CD14-positive monocyte (primary cell): ENCODE measurements around the gene WDR5B. TPM values are rescaled to one million over a fixed set of nuclear protein-coding genes. Genes with fewer than 3 reads are reported as not detected.

Experiments
- DNase-seq, 3 donors: peaks; one replicate each; pipeline ENCODE4 v3.0.0-alpha.2; 2011 to 2022
- H2AFZ ChIP-seq: 2 replicates; pipeline ENCODE4 v1.6.0; 2012; ENCODE audit warnings: mild to moderate bottlenecking, low read depth, low read length, inconsistent platforms; ENCODE audit not compliant: insufficient read depth, poor library complexity, severe bottlenecking
- H3K27ac ChIP-seq, 2 donors: 1 replicate in 1 of 2; 2 replicates in 1 of 2; pipeline ENCODE4 v1.5.1; 2012 to 2013; ENCODE audit warnings: low read length in 2 of 2, control low read depth in 1 of 2, inconsistent platforms in 1 of 2, low read depth in 1 of 2, mild to moderate bottlenecking in 1 of 2
- H3K27me3 ChIP-seq, 2 donors: one replicate each; pipeline versions ENCODE4 v1.6.0 to v1.6.1; 2011 to 2013; ENCODE audit warnings: low read length in 2 of 2; ENCODE audit not compliant: control insufficient read depth in 2 of 2, insufficient read depth in 2 of 2
- H3K36me3 ChIP-seq, 2 donors: replicated peaks in 1 of 2; 1 replicate in 1 of 2; 2 replicates in 1 of 2; pipeline versions ENCODE4 v1.5.1 to v1.6.1; 2012 to 2013; ENCODE audit warnings: low read length in 2 of 2, control low read depth in 1 of 2, inconsistent platforms in 1 of 2, mild to moderate bottlenecking in 1 of 2; ENCODE audit not compliant: insufficient read depth in 2 of 2, control insufficient read depth in 1 of 2
- H3K4me1 ChIP-seq, 2 donors: 1 replicate in 1 of 2; 2 replicates in 1 of 2; pipeline versions ENCODE4 v1.5.1 to v1.6.1; 2012 to 2013; ENCODE audit warnings: low read length in 2 of 2, control low read depth in 1 of 2, inconsistent platforms in 1 of 2, mild to moderate bottlenecking in 1 of 2, moderate library complexity in 1 of 2; ENCODE audit not compliant: insufficient read depth in 2 of 2, control insufficient read depth in 1 of 2
- H3K4me2 ChIP-seq: replicated peaks from 2 replicates; pipeline ENCODE3; 2012; ENCODE audit warnings: low read length, moderate library complexity, mild to moderate bottlenecking; ENCODE audit not compliant: poor library complexity, severe bottlenecking; ENCODE audit errors: extremely low read depth
- H3K4me3 ChIP-seq, 3 experiments: fragments of 200-600 bp in 1 of 3; sonication (generic) in 1 of 3; replicated peaks in 1 of 3; 1 replicate in 2 of 3; 2 replicates in 1 of 3; pipeline ENCODE4 v1.5.1; 2011 to 2013; ENCODE audit warnings: low read length in 3 of 3, mild to moderate bottlenecking in 3 of 3, control low read depth in 2 of 3, low read depth in 2 of 3, inconsistent platforms in 1 of 3, moderate library complexity in 1 of 3
- H3K79me2 ChIP-seq: 2 replicates; pipeline ENCODE4 v1.6.0; 2012; ENCODE audit warnings: mild to moderate bottlenecking, control low read depth, inconsistent platforms, low read length, moderate library complexity; ENCODE audit not compliant: insufficient read depth
- H3K9ac ChIP-seq: 2 replicates; pipeline ENCODE4 v1.6.0; 2017; ENCODE audit warnings: low read length, mild to moderate bottlenecking; ENCODE audit not compliant: insufficient read depth, poor library complexity, severe bottlenecking
- H3K9me3 ChIP-seq, 2 donors: replicated peaks in 1 of 2; 1 replicate in 1 of 2; 2 replicates in 1 of 2; pipeline versions ENCODE4 v1.5.1 to v1.6.1; 2012 to 2013; ENCODE audit warnings: low read length in 2 of 2, control low read depth in 1 of 2; ENCODE audit not compliant: control insufficient read depth in 1 of 2, insufficient read depth in 1 of 2
- H4K20me1 ChIP-seq: 2 replicates; pipeline ENCODE4 v1.6.0; 2012; ENCODE audit warnings: mild to moderate bottlenecking, low read length, control low read depth, moderate library complexity; ENCODE audit not compliant: insufficient read depth
- H3K27ac Mint-ChIP-seq, 7 donors: one replicate each; pipeline ENCODE4 v1.8.0; 2020; ENCODE audit warnings: mild to moderate bottlenecking in 7 of 7, mixed read lengths in 7 of 7, moderate library complexity in 6 of 7, inconsistent platforms in 2 of 7
- H3K27me3 Mint-ChIP-seq, 3 donors: one replicate each; pipeline ENCODE4 v1.8.0; 2021 to 2022; ENCODE audit warnings: low read depth in 3 of 3, mild to moderate bottlenecking in 3 of 3, mixed read lengths in 3 of 3, moderate library complexity in 3 of 3, inconsistent platforms in 1 of 3
- H3K36me3 Mint-ChIP-seq, 2 donors: one replicate each; pipeline ENCODE4 v1.8.0; 2020; ENCODE audit warnings: mixed read lengths in 2 of 2, inconsistent platforms in 1 of 2, mild to moderate bottlenecking in 1 of 2
- H3K4me1 Mint-ChIP-seq: one replicate; pipeline ENCODE4 v1.8.0; 2020; ENCODE audit warnings: mild to moderate bottlenecking, mixed read lengths
- H3K4me3 Mint-ChIP-seq, 2 donors: one replicate each; pipeline ENCODE4 v1.8.0; 2020; ENCODE audit warnings: mild to moderate bottlenecking in 2 of 2, mixed read lengths in 2 of 2, moderate library complexity in 1 of 2
- H3K9me3 Mint-ChIP-seq, 7 donors: one replicate each; pipeline ENCODE4 v1.8.0; 2020 to 2022; ENCODE audit warnings: mixed read lengths in 7 of 7, mild to moderate bottlenecking in 6 of 7, moderate library complexity in 6 of 7, inconsistent platforms in 2 of 7
- CTCF ChIP-seq: fragments of 200-600 bp; IDR thresholded peaks from one replicate; pipeline ENCODE4 v1.8.0; 2022; ENCODE audit warnings: antibody characterized with exemption, mild to moderate bottlenecking
- WGBS: methylation state at CpG from one replicate; pipeline ENCODE4 v1.1.5; 2013; ENCODE audit warnings: missing lambda C conversion rate; ENCODE audit not compliant: insufficient coverage; 5-methylcytosine and 5-hydroxymethylcytosine counted together
- intact Hi-C, 2 donors: fragments of 100-400 bp; cut with micrococcal nuclease; formaldehyde crosslinking; loops; one replicate each; pipeline versions ENCODE4 v1.15.0 to v1.15.1; 2023
- polyA plus RNA-seq, 3 donors: library from polyadenylated mRNA; depleted of rRNA in 1 of 3; unstranded in 2 of 3; stranded (reverse) in 1 of 3; fragments of 300-500 nt in 2 of 3; fragments of >200 nt in 1 of 3; fragmentation: Illumina TruSeq in 2 of 3; gene quantifications; 1 replicate in 2 of 3; 2 replicates in 1 of 3; pipeline ENCODE4 v1.2.3, GENCODE V29; 2012 to 2021

Gene WDR5B
- polyA plus RNA-seq, 3 donors: 0.85 to 3.1 (median 0.85) TPM

DNA sequence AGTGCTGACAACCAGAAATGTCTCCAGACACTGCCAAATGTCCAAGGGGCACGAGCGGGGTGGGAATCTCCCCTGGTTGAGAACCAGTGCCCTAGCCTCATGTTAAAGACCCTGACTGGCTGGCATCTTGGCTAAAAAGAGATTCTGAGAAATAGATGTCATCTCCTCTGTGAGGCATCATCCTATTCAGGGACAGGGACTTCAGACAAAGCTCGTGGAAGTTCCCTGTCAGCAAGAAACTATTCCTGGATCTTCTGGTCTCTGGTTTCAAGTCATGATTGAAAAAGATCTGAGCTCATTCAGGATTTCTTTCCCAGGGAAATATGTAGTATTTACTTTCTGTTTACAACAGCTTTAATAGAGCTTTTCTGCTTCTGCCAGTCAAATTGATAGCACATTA, 10.8 kb downstream of the WDR5B start:
- no peak overlapping the region for H3K27ac Mint-ChIP-seq
- Histone ChIP-seq H3K27me3 (no peaks in the 10 kb centered on the region), H3K4me2 (no peak overlapping the region), H3K9me3 (no peaks in the 10 kb centered on the region), H3K9ac (no peak overlapping the region), H3K4me1 (peaks cover 17 to 19% of the 10 kb centered on the region in 2 donors), H3K79me2 (no peaks in the 10 kb centered on the region), H2AFZ (no peak overlapping the region), H3K4me3 (no peak overlapping the region), H3K27ac (no peak overlapping the region), H3K36me3 (peaks cover 6 to 31% of the 10 kb centered on the region in 2 donors), H4K20me1 (no peaks in the 10 kb centered on the region)
- WGBS: 83% methylated on average over 2 of the region's 3 CpGs
- H3K4me3 Mint-ChIP-seq: no peak overlapping the region
- peaks cover 26 to 31% of the 10 kb centered on the region in 2 donors for H3K36me3 Mint-ChIP-seq
- no peak for DNase-seq
- H3K4me1 Mint-ChIP-seq: peaks cover 18% of the 10 kb centered on the region
- no peak for TF ChIP-seq CTCF
- intact Hi-C loops: no loop called here
- peaks cover 0 to 2% (median 0%) of the 10 kb centered on the region in 7 donors for H3K9me3 Mint-ChIP-seq
- H3K27me3 Mint-ChIP-seq: peaks cover 0 to 2% (median 0%) of the 10 kb centered on the region in 3 donors

DNA sequence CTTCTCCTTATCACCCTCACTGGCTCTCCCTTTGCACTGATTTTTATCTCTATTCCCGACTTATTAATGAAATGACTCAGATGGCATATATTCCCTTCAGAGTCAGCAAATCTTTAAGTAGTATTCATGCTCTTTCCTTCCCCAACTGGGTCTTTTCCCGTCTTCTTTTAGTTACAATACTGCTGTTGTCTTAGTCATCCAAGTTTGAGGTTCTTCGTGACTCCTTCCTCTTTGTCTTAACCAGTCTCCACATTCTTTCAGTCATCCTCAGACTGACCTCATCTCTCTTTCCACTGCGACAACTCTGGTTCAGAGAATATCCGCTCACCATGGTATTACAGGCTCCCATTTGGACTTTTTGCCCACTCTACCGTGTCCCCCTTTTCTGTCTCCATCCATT, 12.4 kb downstream of the WDR5B start:
- DNase-seq: no peak
- Mint-ChIP-seq H3K27ac (peak overlapping the region in 2 of 7 donors; percentile 0 to 20), H3K36me3 (peaks cover 26 to 30% of the 10 kb centered on the region in 2 donors), H3K9me3 (peaks cover 0 to 4% (median 0%) of the 10 kb centered on the region in 7 donors), H3K4me1 (peaks cover 6% of the 10 kb centered on the region), H3K4me3 (no peak overlapping the region), H3K27me3 (peaks cover 0 to 2% (median 0%) of the 10 kb centered on the region in 3 donors)
- Histone ChIP-seq H3K4me3 (no peak overlapping the region), H3K79me2 (no peaks in the 10 kb centered on the region), H3K9ac (no peak overlapping the region), H3K9me3 (no peaks in the 10 kb centered on the region), H3K36me3 (peaks cover 6 to 31% of the 10 kb centered on the region in 2 donors), H3K4me2 (no peak overlapping the region), H3K27me3 (no peaks in the 10 kb centered on the region), H2AFZ (no peak overlapping the region), H3K4me1 (peaks cover 3 to 4% of the 10 kb centered on the region in 2 donors), H3K27ac (no peak overlapping the region), H4K20me1 (no peaks in the 10 kb centered on the region)
- 65% methylated on average over 6 of the region's 6 CpGs for WGBS
- intact Hi-C loops: no loop called here
- TF ChIP-seq CTCF: no peak
